DOHH2 (cell line): ENCODE data around the gene PKHD1.

Experiments used
- CTCF ChIP-seq: fragments of 200-600 bp; sonication (generic); IDR thresholded peaks from one replicate; pipeline ENCODE4 v1.5.1; 2014; ENCODE audit warnings: antibody characterized with exemption, mild to moderate bottlenecking, low read depth, low read length; ENCODE audit not compliant: poor library complexity, severe bottlenecking
- EZH2phosphoT487 ChIP-seq: fragments of 200-600 bp; sonication (generic); IDR thresholded peaks from 2 replicates; pipeline ENCODE4 v1.6.1; 2017; ENCODE audit warnings: borderline replicate concordance, mild to moderate bottlenecking, antibody characterized with exemption, low read length, moderate library complexity, mixed read lengths

DNA sequence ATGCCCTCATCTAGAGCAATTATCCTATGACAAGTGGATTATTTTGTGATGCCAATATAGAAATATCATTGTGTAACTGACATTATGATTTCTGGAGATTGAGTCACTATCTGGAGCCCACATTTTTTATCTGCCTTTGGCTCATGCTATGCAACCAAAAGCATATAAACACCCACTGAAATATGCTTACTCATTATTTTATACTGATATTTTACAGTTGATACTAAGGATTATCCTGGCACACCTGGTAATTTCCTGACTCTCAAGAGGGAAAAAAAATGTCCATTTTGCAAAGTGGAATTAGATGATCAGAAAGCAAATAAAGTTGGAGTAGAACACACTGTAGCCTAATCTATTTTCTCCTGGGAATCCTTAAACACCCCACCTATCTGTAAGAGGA lies 154.5 kb downstream of the PKHD1 start:
- TF ChIP-seq CTCF (no peak), EZH2phosphoT487 (no peak)
